ENCODE measurements around the gene SPATA16. TPM values are rescaled to one million over a fixed set of nuclear protein-coding genes. Genes with fewer than 3 reads are reported as not detected.

Gene SPATA16
- total RNA-seq, 4 donors from 2014 or later, result not detected

- Histone ChIP-seq H3K27me3 (no peaks in the 10 kb centered on the region), H3K4me3 (replicated peaks in 1 of 3) (no peak overlapping the region), H3K4me1 (no peaks in the 10 kb centered on the region), H3K27ac (no peak overlapping the region), H3K36me3 (no peaks in the 10 kb centered on the region), H3K9me3 (no peaks in the 10 kb centered on the region)
- intact Hi-C loops (cut with DNase I), result no loop called here
- no peak for DNase-seq
- TF ChIP-seq POLR2A (IDR thresholded peaks at IDR 0.05) (no peak), CTCF (IDR thresholded peaks at IDR 0.05) (no peak)
These were observed 286.0 kb downstream of the SPATA16 start for GRCh38 chr3:172855037-172855436.

GRCh38 chr3:172853921-172854666 is 286.9 kb downstream of the SPATA16 start:
- 77 to 78% methylated on average over 3 of the region's 3 CpGs for WGBS, 2 donors
- Histone ChIP-seq H3K36me3 (no peaks in the 10 kb centered on the region), H3K4me1 (no peaks in the 10 kb centered on the region), H3K9me3 (no peaks in the 10 kb centered on the region), H3K27ac (no peak overlapping the region), H3K4me3 (replicated peaks in 1 of 3) (no peak overlapping the region), H3K27me3 (no peaks in the 10 kb centered on the region)
- DNase-seq, result no peak
- intact Hi-C loops (cut with DNase I), result no loop called here
- TF ChIP-seq POLR2A (IDR thresholded peaks at IDR 0.05) (no peak), CTCF (IDR thresholded peaks at IDR 0.05) (no peak)

GRCh38 chr3:172853005-172853404 is 288.0 kb downstream of the SPATA16 start:
- Histone ChIP-seq H3K4me3 (replicated peaks in 1 of 3) (no peak overlapping the region), H3K27me3 (no peaks in the 10 kb centered on the region), H3K9me3 (no peaks in the 10 kb centered on the region), H3K27ac (no peak overlapping the region), H3K4me1 (no peaks in the 10 kb centered on the region), H3K36me3 (no peaks in the 10 kb centered on the region)
- TF ChIP-seq CTCF (IDR thresholded peaks at IDR 0.05) (no peak), POLR2A (IDR thresholded peaks at IDR 0.05) (no peak)
- WGBS, 2 donors, result 68 to 74% methylated on average over 1 of the region's 1 CpG
- intact Hi-C loops (cut with DNase I), result no loop called here
- DNase-seq, result no peak

- 62 to 67% methylated on average over 1 of the region's 1 CpG for WGBS, 2 donors
- no peaks in the 10 kb centered on the region for H3K36me3 ChIP-seq
- no peak for TF ChIP-seq POLR2A (IDR thresholded peaks at IDR 0.05)
- TF ChIP-seq CTCF (IDR thresholded peaks at IDR 0.05), result no peak
- no peak for DNase-seq
- H3K9me3 ChIP-seq, result no peaks in the 10 kb centered on the region
- H3K4me3 ChIP-seq (replicated peaks in 1 of 3), result no peak overlapping the region
- H3K4me1 ChIP-seq, result no peaks in the 10 kb centered on the region
- H3K27me3 ChIP-seq, result no peaks in the 10 kb centered on the region
- H3K27ac ChIP-seq, result no peak overlapping the region
- intact Hi-C loops (cut with DNase I), result no loop called here
These were observed 292.1 kb downstream of the SPATA16 start for GRCh38 chr3:172848910-172849309.

DNA sequence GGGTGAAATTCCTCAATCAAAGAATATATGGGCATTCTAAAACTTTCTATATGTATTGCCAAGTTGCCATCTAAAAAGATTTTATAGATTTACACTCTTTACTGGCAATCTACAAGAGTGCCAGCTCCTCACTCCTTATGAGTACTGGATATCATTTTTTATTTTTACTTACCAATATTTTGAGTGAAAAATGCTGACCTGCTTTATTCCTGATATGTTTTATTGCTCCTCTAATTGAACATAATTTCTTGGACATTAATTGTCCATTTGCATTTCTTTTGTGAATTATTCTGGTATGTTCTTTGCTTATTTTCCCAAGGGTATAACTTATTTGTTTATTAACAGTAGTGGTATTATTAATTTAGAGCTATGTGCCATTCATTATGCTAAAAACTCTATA is 293.7 kb downstream of the SPATA16 start:
- H3K27ac ChIP-seq, result no peak overlapping the region
- no peak overlapping the region for H3K4me3 ChIP-seq (replicated peaks in 1 of 3)
- TF ChIP-seq POLR2A (IDR thresholded peaks at IDR 0.05), result no peak
- intact Hi-C loops (cut with DNase I), result no loop called here
- no peaks in the 10 kb centered on the region for H3K36me3 ChIP-seq
- no peaks in the 10 kb centered on the region for H3K9me3 ChIP-seq
- no peaks in the 10 kb centered on the region for H3K27me3 ChIP-seq
- no peak for DNase-seq
- H3K4me1 ChIP-seq, result no peaks in the 10 kb centered on the region

Measured in thyroid gland (tissue), 4 donors.